ENCODE results near the gene TRIM21. TPM values are rescaled to one million over a fixed set of nuclear protein-coding genes. Genes with fewer than 3 reads are reported as not detected.

The TRIM21 gene
- total and polyA plus RNA-seq, 2 of the 13 experiments (the other 11 are each of a cell fraction or from before 2014, with no cell fraction given): 6.2 to 9.6 TPM

GRCh38 chr11:4393858-4394223 is 339 bp upstream of the TRIM21 start:
- ChIA-PET CTCF (ENCODE audit: low intra/inter-chr PET ratio, low total read pairs) (no interaction called here), POLR2A (no interaction called here)
- DNase-seq (ENCODE audit: low spot score): no peak
- no TSS peak for BruUV-seq (replicated peaks)
- no peak; the same call in 2 of the 3 replicates for ATAC-seq
- Histone ChIP-seq H3K36me3 (replicated peaks in 1 of 2; ENCODE audit: control insufficient read depth in 1 of 2, insufficient read depth in 2 of 2, low read length in 2 of 2) (0 out of 5 replicates have a peak, but pooled peaks cover 0 to 4% of the 10 kb centered on the region in 2 experiments), H3K27me3 (ENCODE audit: control insufficient read depth in 1 of 2, insufficient read depth in 2 of 2, low read length in 2 of 2) (no peaks in the 10 kb centered on the region; a peak in 1 of 5 replicates), H3K4me2 (ENCODE audit: low read depth, low read length) (peak overlapping the region; percentile 78), H3K9me3 (ENCODE audit: low read length) (no peaks in the 10 kb centered on the region), H3K79me2 (ENCODE audit: insufficient read depth, low read length) (no peaks in the 10 kb centered on the region), H3K27ac (ENCODE audit: extremely low read length, insufficient read depth, low read length) (no peak overlapping the region), H2AFZ (ENCODE audit: low read length) (no peak overlapping the region), H3K4me3 (replicated peaks in 1 of 3; ENCODE audit: insufficient read depth in 1 of 3, low read depth in 2 of 3, low read length in 3 of 3) (peak overlapping the region; percentile 64 to 82 (median 82)), H3K4me1 (ENCODE audit: insufficient read depth, low read length) (peaks cover 11% of the 10 kb centered on the region), H4K20me1 (ENCODE audit: insufficient read depth, low read length) (no peaks in the 10 kb centered on the region), H3K9ac (ENCODE audit: insufficient read depth, low read depth, low read length) (no peak overlapping the region)
- in situ Hi-C loops (cut with HindIII; ENCODE audit: extremely low pct_ligation_motif_present, low pct_unique_long_range_greater_than_20kb): no loop called here
- no peak for FAIRE-seq
- intact Hi-C loops (cut with micrococcal nuclease; ENCODE audit: unreplicated experiment): no loop called here
- TF ChIP-seq NR2F6 (IDR thresholded peaks at IDR 0.05): no peak
- no peak for TF ChIP-seq NR2F6 (CRISPR knock-in tag; IDR thresholded peaks at IDR 0.05)
- TF ChIP-seq, protein P1, sequence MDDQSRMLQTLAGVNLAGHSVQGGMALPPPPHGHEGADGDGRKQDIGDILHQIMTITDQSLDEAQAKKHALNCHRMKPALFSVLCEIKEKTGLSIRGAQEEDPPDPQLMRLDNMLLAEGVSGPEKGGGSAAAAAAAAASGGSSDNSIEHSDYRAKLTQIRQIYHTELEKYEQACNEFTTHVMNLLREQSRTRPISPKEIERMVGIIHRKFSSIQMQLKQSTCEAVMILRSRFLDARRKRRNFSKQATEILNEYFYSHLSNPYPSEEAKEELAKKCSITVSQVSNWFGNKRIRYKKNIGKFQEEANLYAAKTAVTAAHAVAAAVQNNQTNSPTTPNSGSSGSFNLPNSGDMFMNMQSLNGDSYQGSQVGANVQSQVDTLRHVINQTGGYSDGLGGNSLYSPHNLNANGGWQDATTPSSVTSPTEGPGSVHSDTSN (CRISPR knock-in tag; IDR thresholded peaks at IDR 0.05; ENCODE audit: borderline replicate concordance): no peak
- TF ChIP-seq RARG (CRISPR knock-in tag; IDR thresholded peaks at IDR 0.05; ENCODE audit: low read depth): no peak
- no peak for TF ChIP-seq POLR2AphosphoS5 (IDR thresholded peaks at IDR 0.05; ENCODE audit: low read depth, low read length)
- TF ChIP-seq ISX (CRISPR knock-in tag; conservative IDR thresholded peaks at IDR 0.05): no peak
- no peak for TF ChIP-seq TEAD3 (CRISPR knock-in tag; optimal IDR thresholded peaks at IDR 0.05; ENCODE audit: borderline replicate concordance)
- TF ChIP-seq, protein P2, sequence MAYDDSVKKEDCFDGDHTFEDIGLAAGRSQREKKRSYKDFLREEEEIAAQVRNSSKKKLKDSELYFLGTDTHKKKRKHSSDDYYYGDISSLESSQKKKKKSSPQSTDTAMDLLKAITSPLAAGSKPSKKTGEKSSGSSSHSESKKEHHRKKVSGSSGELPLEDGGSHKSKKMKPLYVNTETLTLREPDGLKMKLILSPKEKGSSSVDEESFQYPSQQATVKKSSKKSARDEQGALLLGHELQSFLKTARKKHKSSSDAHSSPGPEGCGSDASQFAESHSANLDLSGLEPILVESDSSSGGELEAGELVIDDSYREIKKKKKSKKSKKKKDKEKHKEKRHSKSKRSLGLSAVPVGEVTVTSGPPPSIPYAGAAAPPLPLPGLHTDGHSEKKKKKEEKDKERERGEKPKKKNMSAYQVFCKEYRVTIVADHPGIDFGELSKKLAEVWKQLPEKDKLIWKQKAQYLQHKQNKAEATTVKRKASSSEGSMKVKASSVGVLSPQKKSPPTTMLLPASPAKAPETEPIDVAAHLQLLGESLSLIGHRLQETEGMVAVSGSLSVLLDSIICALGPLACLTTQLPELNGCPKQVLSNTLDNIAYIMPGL (CRISPR knock-in tag; IDR thresholded peaks at IDR 0.05; ENCODE audit: borderline replicate concordance in 1 of 2, low read depth in 1 of 2): no peak
- TF ChIP-seq SMARCC2 (IDR thresholded peaks at IDR 0.05): no peak
- TF ChIP-seq ZNF546 (CRISPR knock-in tag; conservative IDR thresholded peaks at IDR 0.05): no peak
- no peak for TF ChIP-seq BCL6 (CRISPR knock-in tag; IDR thresholded peaks at IDR 0.05)
- TF ChIP-seq, protein P3, sequence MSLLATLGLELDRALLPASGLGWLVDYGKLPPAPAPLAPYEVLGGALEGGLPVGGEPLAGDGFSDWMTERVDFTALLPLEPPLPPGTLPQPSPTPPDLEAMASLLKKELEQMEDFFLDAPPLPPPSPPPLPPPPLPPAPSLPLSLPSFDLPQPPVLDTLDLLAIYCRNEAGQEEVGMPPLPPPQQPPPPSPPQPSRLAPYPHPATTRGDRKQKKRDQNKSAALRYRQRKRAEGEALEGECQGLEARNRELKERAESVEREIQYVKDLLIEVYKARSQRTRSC (CRISPR knock-in tag; IDR thresholded peaks at IDR 0.05; ENCODE audit: low read depth): no peak
- no peak for TF ChIP-seq ARNTL (CRISPR knock-in tag; IDR thresholded peaks at IDR 0.05)
- TF ChIP-seq ZBTB42 (CRISPR knock-in tag; IDR thresholded peaks at IDR 0.05): no peak
- 12% methylated on average over 7 of the region's 11 CpGs for WGBS (ENCODE audit: low lambda C conversion rate)
